GM12874 (cell line): Measurements from ENCODE around the gene EHD4.

Experiments
- TF ChIP-seq, protein P1 (sequence below): IDR thresholded peaks from 2 replicates; pipeline ENCODE4 v1.5.1; 2011; ENCODE audit warnings: low read depth, mild to moderate bottlenecking, control low read depth, low read length, moderate library complexity; ENCODE audit not compliant: insufficient read depth

The EHD4 gene

DNA sequence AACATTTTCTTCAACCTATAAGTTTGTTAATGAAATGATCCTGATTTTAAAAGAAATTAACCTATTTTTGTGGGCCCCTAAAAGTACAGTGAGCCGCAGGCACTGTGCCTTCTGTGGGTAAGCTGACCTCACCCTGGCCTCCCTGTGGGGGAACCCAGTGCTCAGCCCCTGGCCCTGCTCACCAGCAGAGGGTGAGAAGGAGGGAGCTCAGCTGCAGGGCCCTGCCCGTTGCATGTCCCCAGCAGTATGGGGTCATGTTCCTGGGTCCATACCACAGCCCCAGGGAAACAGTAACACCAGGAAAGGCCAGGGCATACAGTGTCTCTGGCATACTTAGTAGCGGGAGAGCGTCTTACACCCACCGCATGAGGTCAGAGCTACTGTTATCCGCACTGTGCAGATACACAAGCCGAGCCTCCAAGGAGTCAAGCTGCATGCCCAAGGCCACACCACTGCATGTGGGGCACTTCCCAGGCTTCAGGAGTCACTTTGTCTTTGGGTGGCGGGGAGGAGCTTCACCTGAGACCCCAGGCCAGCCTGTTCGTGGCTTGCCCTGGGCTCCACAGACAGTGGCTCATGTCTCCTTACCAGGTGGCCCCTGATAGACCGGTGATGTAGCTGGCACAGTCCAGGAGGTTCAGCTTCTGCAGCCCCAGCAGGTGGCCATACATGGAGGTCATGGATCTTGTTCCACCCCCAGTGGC lies 22.6 kb upstream of the EHD4 start:
- TF ChIP-seq, protein P1, sequence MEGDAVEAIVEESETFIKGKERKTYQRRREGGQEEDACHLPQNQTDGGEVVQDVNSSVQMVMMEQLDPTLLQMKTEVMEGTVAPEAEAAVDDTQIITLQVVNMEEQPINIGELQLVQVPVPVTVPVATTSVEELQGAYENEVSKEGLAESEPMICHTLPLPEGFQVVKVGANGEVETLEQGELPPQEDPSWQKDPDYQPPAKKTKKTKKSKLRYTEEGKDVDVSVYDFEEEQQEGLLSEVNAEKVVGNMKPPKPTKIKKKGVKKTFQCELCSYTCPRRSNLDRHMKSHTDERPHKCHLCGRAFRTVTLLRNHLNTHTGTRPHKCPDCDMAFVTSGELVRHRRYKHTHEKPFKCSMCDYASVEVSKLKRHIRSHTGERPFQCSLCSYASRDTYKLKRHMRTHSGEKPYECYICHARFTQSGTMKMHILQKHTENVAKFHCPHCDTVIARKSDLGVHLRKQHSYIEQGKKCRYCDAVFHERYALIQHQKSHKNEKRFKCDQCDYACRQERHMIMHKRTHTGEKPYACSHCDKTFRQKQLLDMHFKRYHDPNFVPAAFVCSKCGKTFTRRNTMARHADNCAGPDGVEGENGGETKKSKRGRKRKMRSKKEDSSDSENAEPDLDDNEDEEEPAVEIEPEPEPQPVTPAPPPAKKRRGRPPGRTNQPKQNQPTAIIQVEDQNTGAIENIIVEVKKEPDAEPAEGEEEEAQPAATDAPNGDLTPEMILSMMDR = no peak

DNA sequence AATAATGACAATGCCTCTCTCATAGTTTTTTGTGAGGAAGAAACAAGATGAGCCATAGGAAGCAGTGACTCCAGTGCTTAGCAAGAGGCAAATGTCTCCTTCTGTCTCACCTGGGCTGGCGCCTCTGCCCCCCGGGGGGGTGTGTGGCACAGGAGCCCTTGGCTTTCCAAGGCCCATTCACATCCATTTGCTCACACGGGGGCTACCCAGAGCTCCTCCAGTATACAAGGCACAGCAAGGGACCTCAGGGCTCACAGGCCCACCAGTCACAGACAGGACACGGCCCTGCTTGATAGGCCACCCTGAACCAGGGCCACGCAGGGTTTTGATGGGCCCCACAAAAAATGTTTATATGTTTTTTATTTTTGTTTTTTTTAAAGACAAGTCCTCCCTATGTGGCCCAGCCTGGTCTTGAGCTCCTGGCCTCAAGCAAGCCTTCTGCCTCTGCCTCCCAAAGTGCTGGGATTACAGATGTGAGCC lies 21.9 kb upstream of the EHD4 start:
- TF ChIP-seq, protein P1 = no peak

DNA sequence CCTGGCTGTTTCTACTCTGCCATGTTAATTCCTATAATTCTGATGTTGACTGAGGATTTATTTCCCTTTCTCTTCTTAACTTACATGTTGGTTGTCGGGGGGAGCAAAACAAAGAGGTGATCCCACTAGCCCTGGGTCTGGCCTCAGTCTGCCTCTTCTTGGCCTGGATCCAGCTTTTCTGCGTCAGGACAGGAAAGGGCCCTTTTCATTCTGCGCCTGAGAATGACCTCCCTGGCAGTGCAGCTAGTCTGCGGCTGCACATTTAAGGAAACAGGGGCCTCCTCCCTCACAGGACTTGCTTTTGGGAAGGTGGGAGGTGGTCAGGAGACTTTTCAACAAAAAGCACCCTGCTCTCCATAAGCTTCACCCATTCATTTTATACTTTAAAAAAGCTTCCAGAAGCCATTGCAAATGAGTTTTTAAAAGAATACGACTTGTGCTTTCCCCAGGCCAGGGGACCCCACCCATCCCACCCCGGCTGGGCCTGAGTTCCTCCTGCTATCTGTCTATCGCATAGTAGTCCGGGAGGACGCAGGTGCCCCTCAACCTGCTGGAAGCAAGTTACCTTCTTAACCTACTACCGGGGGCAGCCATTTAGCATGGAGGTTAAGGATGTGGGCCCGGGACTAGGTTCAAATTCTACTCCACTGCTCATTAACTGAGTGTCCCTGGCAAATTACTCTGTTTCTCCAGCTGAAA lies 21.3 kb upstream of the EHD4 start:
- TF ChIP-seq, protein P1 = no peak

DNA sequence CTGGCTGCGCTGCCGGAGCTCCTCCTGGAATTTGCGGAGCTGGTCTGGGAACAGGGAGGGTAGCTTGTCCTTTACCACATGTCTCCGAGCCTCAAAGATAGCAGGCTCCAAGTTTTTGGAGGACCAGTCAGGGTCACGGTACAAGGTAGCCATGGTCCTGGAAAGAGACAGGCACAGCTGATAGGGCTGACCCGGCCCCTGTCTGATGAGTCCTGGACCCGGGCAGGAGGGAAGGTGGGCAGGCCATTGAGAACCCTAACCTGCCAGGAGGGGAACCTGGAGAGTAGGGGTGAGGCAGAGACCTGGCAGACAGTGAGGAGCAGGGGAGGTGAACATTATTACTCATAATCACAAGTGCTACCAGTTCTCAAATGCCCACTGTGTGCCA lies 20.4 kb upstream of the EHD4 start:
- TF ChIP-seq, protein P1 = no peak

DNA sequence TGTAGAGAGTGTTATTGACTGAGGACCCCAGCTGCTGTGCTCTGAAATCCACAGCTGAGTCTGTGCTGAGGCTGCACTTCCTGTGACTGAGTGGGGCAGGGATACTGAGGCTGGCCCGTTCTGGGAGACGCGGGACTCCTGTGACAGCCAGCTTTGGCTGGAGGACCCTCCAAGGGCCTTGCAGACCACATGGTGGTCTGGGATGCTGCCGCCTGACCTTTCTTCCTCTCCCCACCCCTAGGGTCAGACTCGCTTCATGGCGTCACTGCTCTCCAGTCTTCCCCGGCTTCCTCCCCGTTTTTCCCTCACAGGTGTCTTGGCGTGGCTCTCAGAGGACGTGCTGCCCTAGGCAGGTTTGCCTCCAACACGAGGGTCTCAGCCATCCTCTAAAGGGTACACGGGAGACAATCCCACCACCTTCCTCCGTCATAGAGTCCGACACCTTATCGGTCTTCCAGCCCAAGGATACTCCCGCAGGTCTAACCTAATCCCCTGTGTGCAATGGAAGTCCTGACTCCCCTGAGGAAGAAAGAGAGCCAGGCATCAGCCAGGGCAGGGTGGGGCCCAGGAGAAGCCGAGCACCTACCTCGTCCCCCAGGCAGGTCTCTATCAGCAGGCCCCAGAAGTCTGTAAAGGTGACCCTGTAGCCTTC lies 19.9 kb upstream of the EHD4 start:
- TF ChIP-seq, protein P1 = no peak

DNA sequence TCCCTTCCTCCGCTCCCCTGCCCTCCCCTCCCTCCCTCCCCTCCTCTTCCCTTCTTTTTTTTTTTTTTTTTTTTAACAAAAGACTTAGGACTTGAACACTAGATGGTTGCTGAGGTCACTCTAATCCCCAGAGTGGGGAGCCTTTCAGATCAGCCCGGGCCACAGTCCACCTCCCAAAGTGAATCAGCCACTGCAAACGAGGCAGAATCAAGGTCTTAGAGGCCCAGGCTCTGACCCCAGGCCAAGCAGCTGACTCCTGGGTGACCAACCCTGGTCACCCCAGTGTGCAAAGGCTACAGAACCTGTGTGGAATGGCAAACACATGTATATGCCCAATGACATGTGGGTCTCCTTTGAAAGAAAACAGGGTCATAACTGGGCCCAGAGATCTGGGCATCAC lies 18.3 kb upstream of the EHD4 start:
- TF ChIP-seq, protein P1 = no peak

DNA sequence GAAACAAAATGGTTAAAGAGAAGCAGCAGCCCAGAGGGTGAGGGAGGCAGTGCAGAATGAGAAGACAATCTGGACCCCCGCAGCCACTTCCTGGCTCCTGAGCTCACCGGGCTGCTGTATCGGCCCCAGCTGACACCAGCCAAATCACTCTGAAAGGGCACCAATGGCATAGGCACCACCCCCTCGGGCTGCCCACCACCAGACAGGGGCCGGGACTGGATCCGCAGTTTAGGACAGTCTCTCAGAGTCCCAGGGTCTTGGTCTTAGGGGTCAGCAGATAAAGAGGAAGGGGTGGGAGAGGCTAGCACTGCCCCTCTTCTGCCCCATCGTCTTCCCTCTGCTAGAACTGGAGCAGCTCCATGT lies 17.9 kb upstream of the EHD4 start:
- TF ChIP-seq, protein P1 = no peak
